NCI-H446 treated with DMSO at 0.1 percent for 48 hours (cell line): ENCODE measurements around the gene SLC25A45.

Source experiments
- DNase-seq: peaks from one replicate; lab custom pipeline; 2025; lab: John Stamatoyannopoulos, UW

Gene SLC25A45

GRCh38 chr11:65382033-65382803 is at the start of gene SLC25A45:
TSS of gene SLC25A45 (minus strand) at chr11:65382646. CDS start at chr11:65381951, 695 bp downstream.
- DNase-seq, result peak; percentile 91

- DNase-seq, result no peak
Observed at GRCh38 chr11:65431451-65432099, 49.1 kb upstream of the SLC25A45 start.

GRCh38 chr11:65430406-65431217 is 48.2 kb upstream of the SLC25A45 start:
- no peak for DNase-seq

GRCh38 chr11:65429724-65430405 is 47.4 kb upstream of the SLC25A45 start:
- DNase-seq, result no peak

- no peak for DNase-seq
Observed at GRCh38 chr11:65429068-65429681, 46.7 kb upstream of the SLC25A45 start.

GRCh38 chr11:65428578-65429067 is 46.2 kb upstream of the SLC25A45 start:
- DNase-seq, result no peak

- no peak for DNase-seq
Observed at GRCh38 chr11:65427691-65428577, 45.5 kb upstream of the SLC25A45 start.

- DNase-seq, result no peak
Observed at GRCh38 chr11:65426839-65427690, 44.6 kb upstream of the SLC25A45 start.

- DNase-seq, result no peak
Observed at GRCh38 chr11:65425971-65426838, 43.8 kb upstream of the SLC25A45 start.

- DNase-seq, result no peak
Observed at GRCh38 chr11:65425105-65425970, 42.9 kb upstream of the SLC25A45 start.

- DNase-seq, result no peak
Observed at GRCh38 chr11:65424205-65425104, 42.0 kb upstream of the SLC25A45 start.

GRCh38 chr11:65423516-65424204 is 41.2 kb upstream of the SLC25A45 start:
- DNase-seq, result no peak

- no peak for DNase-seq
Observed at GRCh38 chr11:65422633-65423515, 40.4 kb upstream of the SLC25A45 start, which contains the start of gene NEAT1. TSS of gene NEAT1 (plus strand) at chr11:65422798.

GRCh38 chr11:65421794-65422632 is 39.6 kb upstream of the SLC25A45 start:
- no peak for DNase-seq
